A673 (cell line): ENCODE measurements around the gene BCAS4.

Source experiments
- CTCF ChIP-seq: fragments of 300-800, 200-600 bp; sonication (generic); conservative IDR thresholded peaks from 2 replicates; pipeline ENCODE4 v1.5.1; 2017; ENCODE audit warnings: low read depth, mild to moderate bottlenecking, antibody characterized with exemption, low read length, moderate library complexity, mixed read lengths
- EZH2 ChIP-seq: fragments of 200-600 bp; sonication (generic); IDR thresholded peaks from 2 replicates; pipeline ENCODE4 v1.6.1; 2017; ENCODE audit warnings: borderline replicate concordance, low read depth, mild to moderate bottlenecking, mixed read lengths, antibody characterized with exemption, low read length; ENCODE audit not compliant: poor library complexity, severe bottlenecking

GRCh38 chr20:50926530-50926929 is 131.7 kb downstream of the BCAS4 start:
- TF ChIP-seq CTCF: no peak
- no peak for TF ChIP-seq EZH2
